EL (cell line): ENCODE results near the gene TBC1D1.
A peak's percentile ranks its signal among the peaks of the same experiment; 100 is the strongest.

Source experiments
- DNase-seq: peaks from one replicate; pipeline ENCODE4 v3.0.0-alpha.2; 2016

The TBC1D1 gene

DNA sequence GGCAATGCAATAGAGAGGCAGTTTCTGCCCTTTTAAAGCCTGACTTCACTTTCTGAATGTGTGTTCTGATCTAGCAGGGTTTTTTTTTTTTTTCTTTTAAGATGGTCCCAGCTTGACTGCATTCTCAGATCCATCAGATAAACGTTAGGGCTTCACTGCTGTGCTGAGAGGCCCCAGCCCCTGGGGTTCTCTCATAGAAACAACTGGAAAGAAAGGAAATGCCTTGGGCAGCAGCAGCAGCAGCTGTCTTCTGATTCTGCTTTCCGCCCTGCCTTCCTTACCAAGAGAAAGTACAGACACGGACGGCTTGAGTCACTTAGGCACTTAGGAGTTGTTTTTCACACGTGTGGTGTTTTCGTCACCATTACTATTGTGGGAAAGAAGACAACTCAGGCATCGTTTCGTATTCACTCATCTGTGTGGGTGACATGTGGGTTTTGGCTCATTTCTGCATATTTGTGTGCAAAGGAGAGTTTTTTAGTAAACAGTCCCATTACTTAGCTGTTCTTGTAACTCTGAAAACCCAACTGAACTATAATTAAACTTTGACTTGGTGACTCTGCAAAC, 241.3 kb downstream of the TBC1D1 start:
- peak; percentile 78 for DNase-seq

DNA sequence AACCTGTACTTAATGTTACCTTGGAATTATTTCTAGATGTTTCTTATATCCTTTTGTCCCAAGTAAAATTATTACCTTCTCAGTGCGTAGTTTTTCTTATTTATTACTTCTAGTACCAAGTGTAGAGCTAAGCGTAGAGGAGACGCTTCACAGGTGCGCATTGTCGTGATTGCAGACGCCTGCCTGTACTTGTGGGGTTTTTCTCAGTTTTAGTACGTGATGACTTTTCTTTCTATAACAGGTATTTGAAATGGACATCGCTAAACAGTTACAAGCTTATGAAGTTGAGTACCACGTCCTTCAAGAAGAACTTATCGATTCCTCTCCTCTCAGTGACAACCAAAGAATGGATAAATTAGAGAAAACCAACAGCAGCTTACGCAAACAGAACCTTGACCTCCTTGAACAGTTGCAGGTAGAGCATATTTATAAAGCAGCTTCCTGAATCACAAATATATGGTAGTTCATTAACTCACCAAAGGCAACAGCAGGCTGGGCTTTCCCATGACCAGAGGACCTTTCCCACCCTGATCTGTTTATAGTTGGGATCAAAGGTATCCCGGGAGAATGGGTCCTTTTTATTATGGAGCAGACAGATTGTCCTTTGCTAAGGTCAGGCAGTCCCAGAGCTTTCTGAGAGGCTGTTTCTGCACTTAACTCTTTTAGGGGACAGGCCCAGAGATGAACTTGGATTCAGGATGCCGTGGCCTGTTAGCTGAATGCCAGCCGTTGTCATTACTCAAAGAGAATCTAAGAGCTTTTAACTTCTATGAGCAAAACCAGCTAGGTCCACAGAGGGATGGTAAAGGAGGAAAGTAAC, 242.2 kb downstream of the TBC1D1 start:
- DNase-seq, result no peak

DNA sequence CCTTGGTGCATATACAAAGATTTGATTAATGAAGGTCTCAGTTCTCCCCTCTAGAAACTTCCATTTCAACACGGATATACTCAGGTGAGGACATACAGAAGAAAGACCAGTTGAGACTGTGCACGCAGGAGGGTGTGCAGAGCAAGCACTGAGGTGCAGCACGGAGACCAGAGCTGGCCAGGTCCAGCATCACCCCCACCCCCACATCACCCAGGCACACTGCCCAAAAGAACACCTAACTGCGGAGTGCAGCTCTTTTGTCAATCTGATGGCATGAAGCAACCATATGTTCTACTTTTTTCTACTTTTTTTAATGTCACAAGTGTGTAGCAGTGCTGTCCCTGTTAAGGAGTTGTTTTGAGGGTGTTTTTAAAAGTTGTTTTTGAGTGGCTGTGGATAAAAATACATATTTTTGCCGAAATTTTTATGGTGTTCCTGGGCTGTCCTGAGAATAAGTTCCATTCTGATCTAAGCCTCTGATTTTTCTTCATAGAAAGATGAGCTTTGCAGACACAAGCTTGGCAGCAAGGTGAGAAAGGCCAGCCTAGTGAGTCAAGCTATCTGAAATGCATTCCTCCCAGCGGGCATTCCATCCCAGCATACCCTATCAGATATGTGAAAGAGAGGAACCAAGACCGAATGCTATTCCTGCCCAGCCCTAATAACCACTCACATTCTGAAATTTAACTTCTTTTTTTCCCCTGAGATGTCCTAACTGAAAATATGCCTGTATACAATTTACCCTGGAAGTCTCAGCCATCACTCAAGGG, 243.0 kb downstream of the TBC1D1 start:
- no peak for DNase-seq

DNA sequence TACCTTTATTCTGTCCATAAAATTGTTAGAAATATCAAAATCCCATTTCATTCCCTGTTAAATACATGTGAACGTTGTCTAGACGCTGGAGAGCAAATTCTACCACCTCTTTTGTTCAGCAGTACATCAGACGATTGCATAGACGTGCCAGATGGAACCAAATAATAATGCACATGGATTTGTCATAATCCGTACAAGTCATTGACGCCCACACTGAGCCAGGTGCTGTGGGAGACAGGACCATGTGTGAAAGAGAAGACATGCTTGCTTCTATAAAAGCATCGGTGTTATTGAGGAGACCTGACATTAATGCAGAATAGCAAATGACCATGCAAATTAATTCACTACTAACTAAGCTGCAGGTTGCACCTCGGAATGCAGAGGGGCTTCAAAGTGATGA, 244.3 kb downstream of the TBC1D1 start:
- DNase-seq, result no peak

DNA sequence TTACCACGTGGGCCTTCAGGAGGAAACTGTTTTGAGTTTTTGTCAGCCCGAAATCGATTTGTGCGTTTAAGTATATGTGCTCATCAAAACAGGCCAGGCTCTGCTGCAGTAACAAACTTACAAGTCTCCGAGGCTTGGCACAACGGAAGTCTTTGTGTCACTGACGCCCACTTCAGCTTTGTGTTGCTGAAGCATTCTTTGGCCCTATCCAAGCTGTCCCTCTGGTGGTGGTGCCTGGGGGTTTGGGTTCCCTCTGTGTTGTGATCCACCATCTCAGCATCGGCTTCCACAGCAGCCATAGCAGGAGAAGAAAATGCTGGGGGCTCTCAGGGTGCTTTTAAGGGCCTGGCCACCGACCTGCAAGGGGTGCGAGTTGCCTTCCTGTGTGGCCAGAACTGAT, 245.7 kb downstream of the TBC1D1 start:
- no peak for DNase-seq

DNA sequence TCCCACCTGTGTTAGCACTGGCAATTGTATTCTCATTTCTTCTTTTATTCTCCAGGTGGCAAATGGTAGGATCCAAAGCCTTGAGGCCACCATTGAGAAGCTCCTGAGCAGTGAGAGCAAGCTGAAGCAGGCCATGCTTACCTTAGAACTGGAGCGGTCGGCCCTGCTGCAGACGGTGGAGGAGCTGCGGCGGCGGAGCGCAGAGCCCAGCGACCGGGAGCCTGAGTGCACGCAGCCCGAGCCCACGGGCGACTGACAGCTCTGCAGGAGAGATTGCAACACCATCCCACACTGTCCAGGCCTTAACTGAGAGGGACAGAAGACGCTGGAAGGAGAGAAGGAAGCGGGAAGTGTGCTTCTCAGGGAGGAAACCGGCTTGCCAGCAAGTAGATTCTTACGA, 246.2 kb downstream of the TBC1D1 start:
- no peak for DNase-seq

DNA sequence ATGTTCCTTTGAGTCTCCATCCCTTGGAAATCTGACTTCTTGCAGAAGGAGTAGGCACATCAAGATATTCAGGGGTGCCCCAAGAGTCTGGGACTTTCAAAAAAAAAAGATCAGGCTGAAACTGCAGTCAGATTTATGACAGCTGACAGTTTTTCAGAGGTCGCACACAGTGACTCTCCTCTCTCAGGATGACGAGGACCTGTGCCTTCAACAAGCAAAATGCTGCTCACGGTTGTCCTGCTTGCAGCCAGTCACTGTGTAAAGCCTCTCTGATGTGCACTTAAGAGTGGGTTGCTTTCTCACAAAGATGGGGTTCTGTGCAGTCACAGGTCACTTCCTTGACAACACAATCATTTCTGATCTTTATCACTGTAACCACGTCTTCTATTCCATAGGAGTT, 247.5 kb downstream of the TBC1D1 start:
- no peak for DNase-seq

DNA sequence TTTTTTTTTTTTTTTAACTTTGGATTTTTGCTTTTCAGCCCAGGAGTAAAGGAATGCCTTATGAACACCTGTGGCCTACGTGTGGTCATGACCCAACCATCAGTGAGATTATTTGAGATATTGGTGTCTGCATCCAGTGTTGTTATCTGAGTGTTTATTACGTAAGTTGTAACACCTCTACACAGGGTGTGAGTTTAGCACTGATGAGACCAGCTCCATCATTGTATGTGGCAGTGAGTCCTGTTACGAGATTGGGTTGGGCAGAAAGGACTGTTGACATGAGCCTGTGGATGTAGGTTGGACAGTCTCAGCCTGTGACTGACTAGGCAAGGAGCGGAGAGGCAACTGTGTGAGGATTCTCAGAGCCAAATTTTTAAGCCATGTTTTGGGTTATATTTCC, 248.3 kb downstream of the TBC1D1 start:
- DNase-seq, result no peak

DNA sequence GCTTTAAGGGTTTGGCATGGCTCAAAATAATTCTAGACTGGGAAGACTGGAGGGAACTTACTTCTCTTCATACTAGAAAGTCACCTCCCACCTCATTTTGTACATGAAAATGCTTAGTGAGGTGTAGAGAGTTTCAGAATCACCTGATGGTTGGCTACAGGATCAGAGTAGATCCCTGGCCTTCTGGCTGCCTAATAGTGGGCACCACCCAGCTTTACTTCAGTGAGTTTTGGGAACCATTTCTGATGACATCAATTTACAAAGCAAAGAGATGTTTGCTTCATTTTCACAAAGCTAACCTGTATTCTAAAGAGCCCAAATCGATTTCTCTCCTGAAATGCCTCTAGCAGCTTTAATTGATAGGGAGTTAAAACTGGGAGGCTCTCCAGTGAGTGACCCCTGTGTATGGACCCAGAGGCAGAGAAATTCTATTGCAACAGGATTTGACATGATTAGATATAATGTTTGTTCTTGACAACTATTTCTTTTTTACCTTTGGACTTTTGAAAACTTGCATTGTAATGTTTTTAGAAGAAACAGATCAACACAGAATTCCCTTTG, 249.8 kb downstream of the TBC1D1 start:
- DNase-seq, result no peak

DNA sequence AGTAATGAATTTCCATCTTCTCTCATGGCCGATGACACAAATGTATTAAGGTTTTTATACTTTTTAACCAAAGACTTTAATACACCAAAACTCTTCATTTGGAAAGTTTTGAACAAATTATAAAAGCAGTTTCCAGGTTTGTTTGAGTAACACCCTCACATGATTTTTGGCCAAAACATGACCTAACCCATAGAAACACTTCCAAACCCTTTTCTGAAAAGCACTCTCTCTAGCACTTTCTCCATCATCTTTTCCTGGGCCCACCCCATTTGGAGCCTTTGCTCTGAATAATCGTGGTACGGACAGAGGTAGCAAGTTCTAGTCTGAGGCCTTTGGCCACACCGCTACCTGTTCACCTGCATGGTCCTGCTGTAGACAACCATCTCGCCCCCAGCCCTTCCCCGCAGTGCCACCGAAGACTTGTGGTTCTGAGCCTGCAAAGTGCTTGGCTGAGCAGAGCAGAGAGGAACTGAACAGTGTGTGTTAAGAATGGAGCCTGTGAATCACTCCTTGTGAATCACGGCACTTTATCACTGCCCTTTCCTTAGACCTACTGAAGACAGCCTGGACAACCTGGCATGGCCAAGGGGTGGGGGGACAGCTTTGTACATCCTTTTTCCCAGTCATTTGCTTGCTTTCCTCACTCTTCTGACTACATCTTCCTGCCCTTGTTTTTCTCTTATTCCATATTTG, 251.1 kb downstream of the TBC1D1 start:
- peak; percentile 46 for DNase-seq

DNA sequence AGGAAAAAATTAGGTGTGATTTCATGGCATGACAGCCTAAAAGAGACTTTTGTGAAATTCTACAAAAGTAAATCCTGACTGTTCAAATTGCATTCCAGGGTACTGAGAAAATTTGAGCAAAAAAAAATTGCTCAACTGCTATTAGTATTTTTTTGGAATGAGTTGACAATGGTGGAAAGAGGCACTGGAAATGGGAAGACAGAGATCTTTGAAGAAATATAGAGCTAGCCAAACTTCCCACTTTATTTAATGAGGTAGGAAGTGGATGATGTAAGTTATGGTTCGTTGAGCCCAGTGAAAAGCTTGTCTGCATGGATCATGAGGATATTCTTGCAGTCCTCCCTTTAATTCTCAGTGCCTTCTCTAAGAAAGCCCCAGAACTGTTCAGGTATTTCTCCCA, 253.1 kb downstream of the TBC1D1 start:
- no peak for DNase-seq

DNA sequence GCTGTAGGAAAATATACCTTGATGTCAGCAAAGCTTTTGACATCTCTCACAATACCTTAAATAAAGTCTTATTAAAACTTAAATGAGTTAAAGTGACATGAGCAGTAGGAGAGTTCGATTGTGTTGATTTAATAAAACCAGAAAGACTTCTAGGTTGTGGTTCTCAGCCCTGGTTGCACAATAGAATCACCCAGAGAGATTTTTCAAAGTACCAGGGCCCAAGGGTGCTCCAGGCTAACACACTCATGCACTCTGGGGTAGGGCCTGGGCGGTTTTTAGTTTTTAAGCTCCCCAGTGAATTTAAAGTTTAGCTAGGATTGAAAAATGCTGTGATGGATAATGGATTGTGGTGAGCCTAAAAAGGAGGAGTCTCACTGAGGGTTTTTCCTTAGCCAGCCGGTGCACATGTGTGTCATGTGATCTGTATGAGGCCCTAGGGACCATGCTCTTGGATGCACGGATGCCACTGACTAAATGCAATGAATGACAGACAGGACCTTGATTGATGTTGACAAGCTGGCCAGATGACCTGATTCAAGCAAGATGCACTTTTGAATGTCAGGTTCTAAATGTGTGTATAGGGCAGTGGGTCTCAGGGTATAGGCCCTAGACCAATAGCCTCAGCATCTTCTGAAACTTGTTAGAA, 254.3 kb downstream of the TBC1D1 start:
- no peak for DNase-seq

DNA sequence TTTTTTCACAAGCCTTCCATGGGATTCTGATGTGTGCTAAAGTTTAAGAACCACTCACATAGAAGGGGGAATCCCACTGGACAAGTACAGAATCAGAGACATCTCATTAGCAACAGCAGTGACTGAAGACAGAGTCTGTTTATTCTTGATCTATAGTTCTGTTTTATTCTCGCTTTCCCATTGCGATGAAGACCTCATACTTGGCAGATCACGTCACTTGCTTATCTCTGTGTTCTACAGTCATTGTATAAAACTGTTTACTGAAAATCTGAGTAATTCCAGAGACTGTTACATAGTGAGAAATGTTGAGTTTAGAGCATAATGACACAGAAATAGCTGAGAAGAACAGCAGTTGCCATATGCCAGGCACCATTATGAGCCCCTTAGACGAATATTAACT, 254.9 kb downstream of the TBC1D1 start:
- peak; percentile 76 for DNase-seq

DNA sequence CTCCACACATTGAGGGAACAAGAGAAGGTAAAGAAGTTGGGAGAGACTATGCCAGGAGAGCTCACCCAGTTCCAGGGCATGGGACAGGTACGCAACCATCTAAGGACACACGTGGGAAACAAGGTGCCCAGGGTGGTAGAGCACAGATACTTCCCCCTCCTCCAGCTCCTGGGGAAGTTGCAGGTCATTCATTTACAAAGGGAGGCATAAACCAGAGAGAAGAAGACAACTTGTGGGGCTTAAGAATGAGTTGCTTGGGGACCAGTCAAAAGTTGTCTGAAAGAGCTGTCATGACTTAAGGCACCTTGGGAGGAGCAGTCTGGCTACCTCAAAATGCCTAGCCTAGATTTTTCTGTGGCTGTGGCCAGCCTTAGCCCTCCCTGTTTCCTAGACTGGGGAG, 255.5 kb downstream of the TBC1D1 start:
- no peak for DNase-seq

DNA sequence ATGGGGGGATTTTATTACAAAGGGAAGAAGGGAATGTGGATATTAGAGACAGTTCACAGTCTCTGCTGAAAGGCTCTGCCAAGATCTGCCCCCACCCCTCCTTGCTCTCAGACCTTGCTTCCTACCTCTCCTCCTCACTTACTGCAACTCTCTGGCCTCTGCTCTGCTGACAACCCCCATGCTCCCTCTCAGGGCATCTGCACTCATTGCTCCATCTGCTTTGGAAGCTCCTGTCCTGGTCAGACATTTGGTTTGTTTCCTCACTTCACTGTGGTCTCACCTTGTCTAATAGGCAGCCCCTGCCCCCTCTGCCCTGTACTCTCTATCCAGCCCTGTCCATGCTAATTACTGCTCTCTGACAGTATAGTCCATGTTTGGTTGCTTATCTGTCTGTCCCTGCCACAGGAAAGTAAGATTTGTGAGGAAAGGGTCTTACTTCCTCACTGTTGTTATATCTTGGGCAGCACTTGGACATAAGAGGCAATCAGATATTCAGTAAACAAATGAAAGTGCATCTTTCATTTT, 258.6 kb downstream of the TBC1D1 start:
- no peak for DNase-seq

DNA sequence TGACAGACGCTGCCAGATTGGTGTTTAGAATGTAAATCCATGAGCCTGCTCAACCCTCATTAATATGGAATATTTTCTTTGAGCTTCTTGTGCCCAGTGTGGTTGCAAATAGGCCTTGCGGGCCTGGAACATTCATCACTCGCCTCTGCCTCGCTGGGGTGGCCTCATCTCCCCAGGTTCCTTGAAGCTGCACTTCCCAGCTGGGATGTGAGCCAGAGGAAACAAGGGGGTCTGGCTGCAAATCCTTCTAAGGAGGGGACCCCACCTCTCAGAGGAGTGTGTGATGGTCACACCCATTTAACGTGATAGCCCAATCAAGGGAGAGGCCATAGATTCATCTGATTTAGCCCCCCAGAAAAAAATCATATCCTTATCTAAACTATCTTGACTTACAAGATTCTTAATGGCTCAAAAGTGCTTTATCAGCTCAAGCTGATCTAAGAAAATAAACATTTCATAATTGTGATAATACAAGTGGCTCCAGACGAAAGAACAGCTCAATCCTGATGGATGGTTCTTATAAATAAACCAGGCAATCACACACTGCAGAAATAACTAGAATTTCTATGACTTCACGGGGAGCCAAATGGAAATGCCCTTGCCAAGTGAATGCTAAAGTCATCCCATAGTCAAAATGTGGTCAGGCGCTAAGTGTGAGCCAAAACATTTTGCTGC, 259.2 kb downstream of the TBC1D1 start:
- DNase-seq, result peak; percentile 54

DNA sequence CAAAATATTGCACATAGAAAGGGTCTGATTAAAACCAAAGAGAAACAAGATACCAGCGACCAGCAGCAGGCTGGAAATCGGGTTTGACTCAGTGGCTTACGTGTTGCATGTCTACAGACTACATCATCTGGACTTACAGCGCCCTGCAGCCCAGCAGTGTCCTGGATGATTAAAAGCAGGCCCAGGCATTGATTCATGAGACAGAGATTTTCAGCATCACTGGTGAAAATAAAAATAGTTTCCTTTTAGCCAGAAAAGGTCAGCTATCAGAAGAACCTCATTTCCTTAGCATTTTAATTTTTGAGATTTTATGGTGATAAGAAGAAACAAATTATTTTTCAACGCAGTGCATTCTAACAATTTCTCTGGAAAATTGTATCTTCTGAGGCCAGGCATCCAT, 259.9 kb downstream of the TBC1D1 start:
- DNase-seq, result peak; percentile 68

DNA sequence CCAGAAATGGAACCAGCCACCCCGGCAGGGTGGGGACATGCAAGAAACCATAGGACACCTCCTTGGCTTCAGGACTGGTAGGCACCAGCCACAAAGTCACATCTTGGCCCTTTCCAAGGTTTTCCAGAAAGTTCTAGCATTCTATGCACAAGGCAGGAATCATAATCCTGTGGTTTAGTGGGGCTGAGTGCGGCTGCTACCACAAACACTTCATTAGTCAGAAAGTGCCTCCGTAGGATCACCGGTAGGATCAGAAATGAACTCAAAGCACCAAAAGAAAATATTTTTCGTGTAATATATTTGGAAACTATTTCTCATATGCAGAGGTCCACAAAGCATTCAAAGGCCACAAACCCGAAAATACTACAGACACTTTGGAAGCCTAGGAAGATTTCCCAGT, 261.0 kb downstream of the TBC1D1 start:
- DNase-seq, result no peak

DNA sequence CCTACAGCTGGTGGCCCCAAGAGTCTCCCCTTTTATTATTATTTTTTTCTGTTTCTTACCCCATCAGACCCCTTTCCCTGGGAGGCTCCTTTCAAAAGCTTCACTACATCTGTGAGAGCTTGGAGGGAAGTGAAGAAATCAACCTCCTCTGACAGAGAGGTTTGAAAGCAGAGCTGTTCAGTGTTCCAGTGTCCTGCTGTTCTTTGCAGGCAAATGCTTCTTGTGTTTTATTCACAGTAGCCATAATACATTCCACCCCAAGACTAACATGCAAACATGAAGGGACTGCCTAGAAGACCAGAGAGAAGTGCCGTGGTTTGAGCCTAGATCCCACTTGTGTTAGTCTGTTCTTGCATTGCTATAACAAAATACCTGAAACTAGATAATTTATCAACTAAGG, 261.4 kb downstream of the TBC1D1 start:
- DNase-seq, result no peak

DNA sequence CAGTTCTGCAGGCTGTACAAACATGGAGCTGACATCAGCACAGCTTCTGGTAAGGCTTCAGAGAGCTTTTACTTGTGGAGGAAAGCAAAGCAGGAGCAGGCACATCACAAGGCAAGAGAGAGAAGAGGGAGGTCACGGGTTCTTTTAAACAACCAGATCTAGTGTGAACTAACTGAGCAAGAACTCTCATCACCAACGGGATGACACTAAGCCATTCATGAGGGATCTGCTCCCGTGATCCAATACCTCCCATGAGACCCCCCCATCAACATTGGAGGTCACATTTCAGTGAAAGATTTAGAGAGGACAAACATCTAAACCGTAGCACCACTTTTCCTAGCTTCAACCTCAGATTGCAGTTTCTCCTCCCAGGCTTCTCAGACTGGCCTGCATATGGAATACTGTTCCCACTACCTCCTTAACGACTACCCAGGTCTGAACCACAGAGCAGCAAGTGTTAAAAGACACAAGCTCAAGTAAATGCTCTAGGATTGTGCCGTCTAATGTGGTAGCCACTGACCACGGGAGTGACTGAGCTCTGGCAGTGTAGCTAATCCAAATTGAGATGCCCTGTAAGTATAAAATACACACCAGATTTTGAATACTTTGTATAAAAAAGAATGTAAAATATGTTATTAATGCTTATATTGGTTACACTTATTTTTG, 262.0 kb downstream of the TBC1D1 start:
- DNase-seq, result no peak

DNA sequence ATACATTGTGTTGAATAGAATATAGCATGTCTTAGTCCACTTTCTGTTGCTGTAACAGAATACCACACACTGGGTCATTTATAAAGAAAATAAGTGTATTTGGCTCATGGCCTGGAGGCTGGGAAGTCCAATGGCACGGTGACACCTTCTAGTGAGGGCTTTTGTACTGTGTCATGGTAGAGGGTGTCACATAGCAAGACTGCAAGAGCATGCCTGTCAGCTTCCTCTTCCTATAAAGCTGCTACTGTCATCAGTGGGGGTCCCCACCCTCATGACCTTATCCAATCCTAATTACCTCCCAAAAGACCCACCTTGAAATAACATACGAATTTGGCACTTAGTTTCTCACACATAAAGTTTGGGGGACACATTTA, 262.5 kb downstream of the TBC1D1 start:
- no peak for DNase-seq
